NCI-H146 (cell line): ENCODE measurements around the gene OPCML.

ENCODE experiments used
- DNase-seq: peaks from one replicate; lab custom pipeline; 2025; lab: John Stamatoyannopoulos, UW

The OPCML gene

GRCh38 chr11:132658696-132659095 is 873.6 kb downstream of the OPCML start:
- no peak for DNase-seq

DNA sequence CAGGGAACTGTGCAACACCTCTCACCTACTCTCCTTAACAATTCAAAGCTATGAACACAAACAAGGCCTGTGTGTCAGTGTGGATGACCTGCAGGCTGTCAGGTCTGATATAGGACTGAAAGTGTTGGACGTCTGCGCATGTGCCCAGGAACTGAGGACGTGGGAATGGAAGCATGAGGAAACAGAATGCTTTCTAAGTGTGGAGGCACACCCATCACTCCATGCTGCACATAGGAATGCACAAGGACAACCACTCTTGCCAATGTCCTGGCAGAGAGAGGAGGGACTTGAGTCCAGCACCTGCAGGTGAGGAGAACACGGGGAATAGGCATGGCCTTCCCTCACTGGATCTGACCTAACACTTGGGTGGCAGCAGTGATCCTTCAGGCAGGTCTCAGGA is 874.3 kb downstream of the OPCML start:
- no peak for DNase-seq

GRCh38 chr11:132655187-132655855 is 877.0 kb downstream of the OPCML start:
- DNase-seq: no peak

DNA sequence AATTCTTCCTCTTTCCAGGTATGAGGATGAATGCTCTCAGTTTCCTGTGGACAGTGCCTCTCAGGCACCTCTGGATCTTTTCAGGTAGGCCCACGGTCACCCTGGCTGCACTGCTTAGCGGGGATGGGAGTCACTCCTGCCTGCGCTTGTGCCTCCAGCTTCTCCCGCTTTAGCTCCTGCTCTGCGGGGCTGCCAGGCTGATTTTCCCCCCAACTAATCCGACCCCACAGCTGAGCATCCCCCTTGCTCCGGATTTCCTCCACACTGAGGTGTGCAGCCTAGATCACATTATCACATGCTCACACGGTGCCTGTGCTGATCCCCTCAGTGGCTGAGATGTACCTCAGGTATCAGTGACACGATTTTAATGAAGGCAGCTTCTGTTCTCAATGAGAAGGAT is 879.1 kb downstream of the OPCML start:
- no peak for DNase-seq

DNA sequence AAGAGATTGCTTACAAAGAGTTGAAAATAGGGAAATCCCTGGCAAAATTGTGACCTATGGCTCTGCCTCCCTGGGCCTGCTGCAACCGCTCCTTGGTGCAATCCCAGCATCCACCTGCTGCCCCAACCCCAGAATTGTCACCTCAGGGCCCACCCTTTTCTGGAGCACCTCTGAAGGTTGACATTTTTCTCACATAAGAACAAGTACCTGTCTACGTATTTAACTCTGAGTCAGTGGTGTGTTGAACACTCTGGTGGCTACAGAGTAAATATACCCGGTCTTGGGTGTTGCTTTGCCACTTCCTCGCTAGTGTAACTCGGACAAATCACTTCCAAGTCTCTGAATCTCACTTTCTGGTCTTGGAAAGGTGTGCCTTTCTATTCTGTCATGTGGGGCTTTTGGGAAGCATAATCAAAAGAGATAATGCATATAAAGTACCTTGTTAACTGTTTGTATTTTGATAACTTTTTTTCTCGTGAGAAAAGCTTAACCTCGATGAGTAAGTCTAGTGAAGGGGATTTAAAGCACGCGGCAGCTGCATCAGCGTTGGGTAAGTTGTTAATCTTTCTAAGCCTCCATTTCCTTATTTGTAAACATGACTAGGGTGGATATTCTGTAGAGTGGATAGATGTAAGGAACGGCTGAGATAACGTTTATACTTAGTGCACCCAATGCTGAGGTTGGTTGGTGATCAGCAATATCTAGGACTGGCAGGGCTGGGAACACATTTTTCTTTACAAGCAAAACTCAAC is 881.2 kb downstream of the OPCML start:
- no peak for DNase-seq

- no peak for DNase-seq
These were observed 883.0 kb downstream of the OPCML start for GRCh38 chr11:132649277-132649676.

- DNase-seq: no peak
These were observed 883.5 kb downstream of the OPCML start for GRCh38 chr11:132648851-132649250.

DNA sequence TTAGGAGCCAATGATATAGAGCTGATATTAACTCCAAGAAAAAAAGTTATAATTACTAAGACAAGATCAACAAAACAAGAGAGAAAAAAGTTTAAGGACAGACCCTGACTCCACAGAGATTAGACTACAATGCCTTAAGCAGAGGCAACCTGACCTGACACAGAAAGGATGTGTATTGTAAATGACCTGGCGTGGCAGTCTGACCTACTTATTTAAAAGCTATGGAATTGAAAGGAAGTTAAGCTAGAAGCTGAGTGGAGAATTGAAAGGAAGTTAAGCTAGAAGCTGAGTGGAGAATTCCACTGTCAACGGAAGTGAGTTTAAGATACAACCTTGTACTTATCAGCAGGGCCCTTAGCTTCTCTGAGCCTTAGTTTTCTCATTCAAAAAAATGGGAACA is 885.4 kb downstream of the OPCML start:
- DNase-seq: no peak

DNA sequence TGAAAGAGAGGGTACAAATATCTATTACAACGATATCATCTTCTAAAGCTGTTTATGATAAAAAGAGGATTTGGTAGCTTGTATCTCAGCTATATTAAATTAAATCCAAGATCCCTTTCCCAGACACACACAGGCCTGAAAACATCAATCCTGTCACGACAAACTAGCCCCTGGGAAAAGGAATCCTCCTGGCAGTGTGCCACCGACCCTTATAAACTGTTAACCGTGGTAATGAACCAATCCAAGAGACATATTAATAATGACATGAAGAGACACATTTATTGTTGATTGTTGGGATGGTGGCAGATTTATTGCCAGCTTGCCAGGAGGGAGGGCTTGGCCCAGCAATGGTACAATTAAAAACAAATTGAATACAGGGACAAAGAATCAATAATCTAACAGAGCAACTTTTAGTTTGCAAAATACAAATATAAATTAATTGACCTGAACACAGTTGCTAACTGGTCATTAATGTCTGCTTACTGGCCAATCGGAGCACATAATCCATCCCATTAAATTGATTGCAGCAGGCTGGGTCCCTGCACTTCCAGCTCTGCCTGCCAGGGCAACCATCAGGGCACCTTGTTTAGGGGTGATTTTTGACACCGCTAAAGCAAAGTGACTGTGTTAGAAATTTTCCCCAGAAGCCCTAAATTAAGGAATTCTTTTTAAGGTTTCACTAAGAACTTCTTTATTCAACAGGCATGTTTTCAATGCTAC is 887.6 kb downstream of the OPCML start:
- no peak for DNase-seq

- DNase-seq: no peak
These were observed 889.1 kb downstream of the OPCML start for GRCh38 chr11:132643239-132643638.

GRCh38 chr11:132640952-132641351 is 891.3 kb downstream of the OPCML start:
- DNase-seq: peak; percentile 36

GRCh38 chr11:132639986-132640385 is 892.3 kb downstream of the OPCML start:
- no peak for DNase-seq

- no peak for DNase-seq
These were observed 892.9 kb downstream of the OPCML start for GRCh38 chr11:132639403-132639802.

GRCh38 chr11:132638423-132638822 is 893.9 kb downstream of the OPCML start:
- no peak for DNase-seq

GRCh38 chr11:132636523-132636922 is 895.8 kb downstream of the OPCML start:
- no peak for DNase-seq

GRCh38 chr11:132632641-132633124 is 899.6 kb downstream of the OPCML start:
- DNase-seq: no peak

DNA sequence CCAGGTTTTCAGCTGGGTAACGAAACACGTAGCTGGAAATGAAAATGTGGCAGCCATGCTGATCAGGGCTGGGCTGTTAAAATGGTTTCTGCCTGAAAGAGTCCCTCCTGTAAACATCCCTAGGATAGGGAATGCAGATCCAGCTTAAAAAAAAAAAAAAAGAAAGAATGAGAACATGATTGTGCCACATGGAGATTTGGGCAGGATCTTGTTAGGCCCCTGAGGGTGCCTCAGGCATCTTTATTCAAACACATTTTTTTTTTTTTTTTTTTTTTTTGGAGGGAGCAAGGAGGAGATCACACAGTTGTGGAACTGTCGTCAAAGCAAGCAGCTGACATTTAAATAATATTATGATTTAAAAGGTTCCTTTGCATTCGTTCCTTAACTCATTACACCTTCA is 900.3 kb downstream of the OPCML start:
- DNase-seq: no peak

DNA sequence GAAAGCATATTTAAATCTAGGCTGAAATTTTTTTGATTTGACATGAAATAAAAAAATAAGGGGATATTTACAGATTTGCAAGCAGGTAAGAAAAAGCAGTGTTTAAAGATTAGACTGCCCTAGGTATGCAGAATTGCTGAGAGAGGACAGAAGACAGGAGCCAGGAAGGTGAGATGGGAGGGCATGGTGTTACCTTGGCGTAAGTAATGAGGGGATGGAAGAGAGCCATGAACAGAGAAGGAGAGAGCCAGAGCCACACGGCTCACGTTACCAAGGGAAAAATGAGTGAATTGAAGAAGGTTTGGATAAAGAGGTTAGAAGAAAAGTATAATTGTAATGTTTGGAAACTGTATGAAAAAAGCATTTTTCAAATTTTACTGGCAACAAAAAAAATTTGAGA is 904.3 kb downstream of the OPCML start:
- DNase-seq: no peak

DNA sequence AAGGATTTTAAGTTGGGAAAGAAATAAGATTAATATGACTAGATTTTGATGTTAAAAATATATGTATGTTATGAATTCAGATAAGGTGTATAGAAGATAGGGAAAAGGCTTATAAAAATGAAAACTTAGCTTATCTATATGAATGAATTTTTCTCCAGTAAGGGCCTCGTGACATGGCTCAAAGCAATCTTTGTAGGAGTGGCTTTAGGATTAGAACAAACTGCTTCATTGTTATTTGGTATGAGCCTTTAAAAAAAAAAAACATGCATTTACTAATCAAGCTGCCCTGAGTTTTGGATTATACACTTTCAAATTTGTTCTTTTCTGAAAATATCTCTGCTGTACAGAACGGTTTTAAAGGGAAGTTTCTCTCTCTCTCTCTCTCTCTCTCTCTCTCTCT is 905.9 kb downstream of the OPCML start:
- DNase-seq: no peak

GRCh38 chr11:132623511-132623910 is 908.8 kb downstream of the OPCML start:
- no peak for DNase-seq

DNA sequence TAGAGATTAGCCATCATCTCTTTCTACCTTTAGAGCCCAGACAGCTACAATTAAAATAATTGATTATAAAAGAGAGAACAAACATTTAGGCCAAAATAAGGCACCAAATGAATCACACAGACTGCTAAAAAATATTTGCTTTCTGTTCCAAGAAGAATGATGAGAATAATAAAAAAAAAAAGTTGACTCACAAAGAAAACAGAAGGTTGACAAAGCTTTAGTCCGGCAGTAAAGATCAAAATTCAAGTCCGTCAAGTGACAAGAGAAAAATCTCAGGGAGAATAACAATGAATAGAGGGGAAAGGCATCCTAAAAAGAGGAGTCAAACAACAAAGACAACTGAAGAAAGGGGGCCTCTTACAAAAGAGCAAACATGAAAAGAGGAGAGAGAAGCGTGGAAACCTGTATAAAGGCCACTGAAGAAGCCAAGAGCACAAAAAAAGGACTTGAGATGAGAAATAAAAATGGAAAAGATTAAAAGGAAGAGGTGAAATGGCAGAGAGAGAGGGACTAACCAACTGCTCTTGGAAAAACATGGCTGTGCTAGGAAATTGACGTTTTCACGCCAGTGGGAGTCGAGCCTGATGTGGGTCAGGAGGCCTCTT is 910.2 kb downstream of the OPCML start:
- DNase-seq: no peak

DNA sequence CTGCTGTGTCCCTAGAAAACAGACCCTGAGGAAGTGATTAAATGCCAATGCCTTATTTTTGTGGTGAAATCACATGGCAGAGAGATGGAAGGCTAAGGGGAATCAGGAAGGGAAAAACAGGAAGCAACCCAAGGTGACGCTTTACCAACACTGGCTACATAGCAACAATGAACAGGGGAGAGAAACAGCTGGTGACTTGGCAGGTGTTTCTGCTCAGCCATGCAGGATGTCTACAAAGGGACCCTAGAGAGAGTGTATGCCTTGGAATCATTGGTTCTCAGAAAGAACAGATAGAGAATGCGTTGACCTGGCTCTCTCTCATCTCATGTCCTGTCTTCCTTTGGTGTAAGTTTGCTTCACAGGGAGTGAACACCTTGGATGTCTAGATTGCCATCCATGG is 911.9 kb downstream of the OPCML start:
- DNase-seq: peak; percentile 42

DNA sequence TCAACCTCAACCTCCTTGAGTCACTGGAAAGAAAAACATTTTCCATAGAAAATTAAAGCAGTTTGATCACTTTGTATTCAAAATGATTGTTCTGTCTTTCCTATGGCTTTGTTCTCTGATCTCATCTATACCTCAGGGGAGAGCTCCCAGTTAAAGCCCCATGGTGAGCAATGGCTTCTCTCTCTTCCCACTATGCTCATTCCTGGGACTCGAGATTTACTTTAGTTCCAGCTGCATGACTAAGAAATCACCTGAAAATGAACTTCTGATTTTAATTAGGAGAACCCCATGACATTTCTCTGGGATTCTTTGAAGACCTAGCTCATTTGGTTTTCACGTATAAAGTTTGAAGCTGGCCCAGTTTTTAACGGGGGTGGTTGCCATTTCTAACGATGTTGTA is 921.5 kb downstream of the OPCML start:
- DNase-seq: no peak
